ENCODE data around the gene HOXD4.

HOXD4 gene

GRCh38 chr2:176156807-176157498, 5.6 kb downstream of the HOXD4 start, which contains the start of gene HOXD3:
Gene HOXD3 (plus strand): TSS chr2:176157307. CDS start chr2:176169115, 11,808 bp downstream.
- DNase-seq (ENCODE audit: low spot score) = no peak

- DNase-seq (ENCODE audit: low spot score) = peak; percentile 32
Observed at GRCh38 chr2:176157499-176158185, 6.3 kb downstream of the HOXD4 start.

- no peak for DNase-seq (ENCODE audit: low spot score)
Observed at GRCh38 chr2:176158186-176158591, 6.8 kb downstream of the HOXD4 start.

DNA sequence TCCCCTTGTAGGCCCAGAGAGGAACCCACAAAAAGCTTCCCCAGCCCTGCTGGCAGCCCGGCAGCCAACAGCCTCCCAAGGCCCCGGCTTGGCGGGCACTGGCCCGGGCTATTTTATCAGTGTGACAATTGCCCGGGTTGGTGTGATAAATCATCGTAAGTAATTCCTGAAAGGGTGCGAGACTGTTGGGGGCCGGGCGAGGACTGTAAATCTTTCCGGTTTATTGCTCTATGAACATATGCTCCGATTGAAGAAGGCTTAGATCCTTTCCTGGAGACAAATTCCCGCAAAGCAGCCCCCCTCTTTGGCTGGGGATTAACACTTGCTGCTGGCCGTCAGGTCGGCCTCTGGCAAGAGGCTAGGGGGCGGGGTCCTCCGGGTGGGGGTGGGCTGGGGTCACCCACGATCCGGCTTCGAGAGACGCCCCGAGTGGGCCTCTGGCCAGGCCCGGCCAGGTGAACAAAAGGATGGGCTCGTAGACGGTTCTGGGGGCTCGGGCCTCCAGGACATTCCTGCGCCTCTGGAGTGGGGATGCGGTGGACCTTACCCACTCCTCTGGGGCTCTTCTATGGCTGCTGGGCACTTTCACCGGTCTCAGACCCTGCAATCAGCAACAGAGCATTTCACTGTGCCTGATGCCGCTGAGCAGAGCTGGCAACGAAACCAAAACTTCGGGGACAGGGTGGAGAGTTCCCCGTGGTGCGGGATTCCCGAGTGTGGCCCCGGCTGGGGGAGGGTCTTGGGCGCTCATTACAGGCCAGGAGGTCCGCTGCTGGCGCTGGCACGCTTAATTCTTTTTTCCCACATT, 7.7 kb downstream of the HOXD4 start:
- no peak for DNase-seq (ENCODE audit: low spot score)

GRCh38 chr2:176159663-176160250, 8.4 kb downstream of the HOXD4 start:
- no peak for DNase-seq (ENCODE audit: low spot score)

GRCh38 chr2:176160251-176160985, 9.1 kb downstream of the HOXD4 start:
- DNase-seq (ENCODE audit: low spot score) = no peak

DNA sequence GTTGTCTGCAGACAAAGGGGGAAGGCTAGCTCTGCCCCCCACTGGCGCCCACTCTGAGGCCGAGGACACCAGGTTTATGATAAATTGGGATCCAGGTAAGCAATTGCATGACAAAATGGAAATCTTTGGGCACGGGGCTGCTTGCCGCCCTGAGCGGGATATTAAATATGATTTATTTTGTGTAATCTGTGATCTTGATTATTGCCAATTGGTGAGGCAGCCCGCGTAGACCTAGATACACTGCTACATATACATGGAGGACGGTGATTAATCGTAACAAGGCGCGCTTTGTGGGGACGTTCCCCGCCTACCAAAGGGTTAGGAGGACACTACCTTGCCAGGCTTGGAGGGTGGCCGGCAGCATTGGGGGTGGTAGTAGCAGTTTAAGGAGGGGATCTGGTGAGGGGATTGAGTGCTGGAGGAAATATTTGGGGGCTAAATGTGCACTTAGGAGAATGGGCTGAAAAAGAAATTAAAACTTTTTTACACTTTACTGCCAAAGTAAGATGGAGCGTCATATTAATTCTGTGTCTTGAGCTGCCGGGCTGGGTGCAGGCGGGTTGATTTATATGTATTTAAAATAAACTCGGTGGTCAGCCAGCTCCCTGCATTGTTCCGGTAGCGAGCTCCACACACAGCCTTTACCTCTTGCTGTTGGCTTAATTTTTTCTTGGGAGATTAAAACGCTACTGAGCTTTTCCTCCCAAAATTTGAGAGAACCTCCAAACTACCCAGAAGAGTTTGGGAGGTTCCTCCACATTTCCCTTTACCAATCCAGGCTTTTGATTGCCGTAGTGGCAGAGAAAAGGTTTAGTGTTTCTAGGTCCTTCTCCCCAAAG, 9.9 kb downstream of the HOXD4 start:
- no peak for DNase-seq (ENCODE audit: low spot score)

- no peak for DNase-seq (ENCODE audit: low spot score)
Observed at GRCh38 chr2:176161825-176162626, 10.7 kb downstream of the HOXD4 start.

- DNase-seq (ENCODE audit: low spot score) = peak; percentile 66
Observed at GRCh38 chr2:176162911-176163671, 11.7 kb downstream of the HOXD4 start.

DNA sequence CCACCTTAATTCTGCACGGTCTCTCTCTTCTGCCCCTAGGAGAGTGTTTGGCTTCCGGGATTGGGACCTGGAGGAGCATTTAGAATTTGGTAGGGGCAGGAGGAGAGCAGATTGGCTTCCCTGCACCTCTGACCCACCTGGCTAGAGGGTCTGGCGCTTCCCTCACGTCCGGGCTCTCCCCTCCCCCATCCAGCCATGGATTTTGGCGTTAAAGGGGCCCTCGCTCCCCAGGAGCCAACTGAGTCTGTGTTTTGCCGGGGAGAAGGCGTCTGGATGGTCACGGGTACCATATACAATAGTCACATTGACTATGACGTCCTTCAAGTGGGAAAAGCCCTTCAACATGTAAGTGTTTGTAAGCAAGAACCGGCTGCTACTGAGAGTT, 12.3 kb downstream of the HOXD4 start:
- DNase-seq (ENCODE audit: low spot score) = no peak

DNA sequence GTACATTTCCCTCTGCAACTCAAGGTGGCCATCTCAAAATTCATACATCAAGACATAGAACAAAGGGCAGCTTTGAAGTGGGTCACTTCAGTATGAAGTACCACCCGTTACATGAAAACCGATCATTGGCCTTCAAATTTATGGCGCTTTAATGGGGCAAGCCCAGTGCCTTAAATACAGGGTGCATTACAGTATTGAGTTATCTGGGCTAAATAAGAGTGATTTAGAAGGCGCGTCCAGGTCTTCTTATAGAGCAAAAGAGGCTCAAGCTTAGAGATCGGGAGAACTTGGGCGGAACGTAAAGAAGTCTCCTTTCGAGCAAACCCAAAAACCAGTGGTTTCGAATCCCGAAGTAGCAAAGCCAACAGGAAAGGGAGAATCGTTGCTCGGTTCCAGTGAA, 12.9 kb downstream of the HOXD4 start:
- DNase-seq (ENCODE audit: low spot score) = no peak

- DNase-seq (ENCODE audit: low spot score) = peak; percentile 46
Observed at GRCh38 chr2:176164611-176165369, 13.4 kb downstream of the HOXD4 start.

GRCh38 chr2:176165370-176166050, 14.2 kb downstream of the HOXD4 start:
- peak; percentile 28 for DNase-seq (ENCODE audit: low spot score)

GRCh38 chr2:176166272-176166671, 14.9 kb downstream of the HOXD4 start:
- DNase-seq (ENCODE audit: low spot score) = no peak

DNA sequence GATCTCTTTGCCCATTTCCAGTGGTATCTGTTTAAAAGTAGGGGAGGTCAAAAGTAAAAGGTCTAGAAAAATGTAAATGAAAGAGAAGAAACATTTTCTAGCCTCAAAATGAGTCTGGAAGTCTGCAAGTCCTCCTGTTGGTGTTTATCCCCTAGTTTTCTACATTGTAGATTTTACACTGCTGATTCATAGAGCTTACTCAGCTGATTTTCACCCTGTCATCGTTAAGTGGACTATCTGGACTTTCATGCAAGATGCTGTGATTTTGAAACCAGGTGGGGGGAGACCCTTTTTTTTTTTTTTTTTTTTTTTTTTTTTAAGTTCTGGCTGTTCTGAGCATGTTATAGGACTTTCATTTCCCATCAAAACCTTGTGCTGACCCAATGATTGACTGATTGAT, 16.0 kb downstream of the HOXD4 start:
- DNase-seq (ENCODE audit: low spot score) = no peak

- DNase-seq (ENCODE audit: low spot score) = no peak
Observed at GRCh38 chr2:176169181-176169580, 17.8 kb downstream of the HOXD4 start.

GRCh38 chr2:176169711-176170110, 18.4 kb downstream of the HOXD4 start:
- DNase-seq (ENCODE audit: low spot score) = no peak

All from SW480 (cell line).